PC-9 (cell line): ENCODE data around the gene HNRNPA0. TPM values are rescaled to one million over a fixed set of nuclear protein-coding genes. Genes with fewer than 3 reads are reported as not detected.

Source experiments
- BruUV-seq: library from RNA; stranded (reverse); fragments of 400-500 nt; replicated peaks from 2 replicates; lab custom pipeline; 2021; lab: Mats Ljungman, UMichigan
- CTCF ChIA-PET: fragments of 300-600 bp; sonication (Branson Sonifier 250); formaldehyde crosslinking; loops from one replicate; lab custom pipeline; 2022; ENCODE audit warnings: antibody characterized with exemption; lab: Charles Lee
- POLR2A ChIA-PET: fragments of 300-600 bp; sonication (Branson Sonifier 250); formaldehyde crosslinking; loops from one replicate; lab custom pipeline; 2022; ENCODE audit warnings: antibody characterized with exemption; ENCODE audit not compliant: unreplicated experiment; lab: Charles Lee
- DNase-seq, 2 experiments: peaks; one replicate each; pipeline versions ENCODE4 v3.0.0 to v3.0.0-alpha.2; 2015 to 2022; ENCODE audit warnings: mixed read lengths in 1 of 2
- H2AFZ ChIP-seq: fragments of 200-600 bp; sonication (generic); 2 replicates; pipeline ENCODE4 v1.8.1; 2017; ENCODE audit warnings: antibody characterized with exemption
- H3F3A ChIP-seq: fragments of 200-600 bp; sonication (generic); 2 replicates; pipeline ENCODE4 v1.8.1; 2017; ENCODE audit warnings: antibody characterized with exemption, mild to moderate bottlenecking, low read depth; ENCODE audit not compliant: insufficient read depth
- H3K27ac ChIP-seq: fragments of 200-600 bp; sonication (generic); 2 replicates; pipeline ENCODE4 v1.6.1; 2016; ENCODE audit warnings: mixed run types
- H3K27me3 ChIP-seq: fragments of 200-600 bp; sonication (generic); 2 replicates; pipeline ENCODE4 v1.6.1; 2016; ENCODE audit warnings: low read depth, mixed run types; ENCODE audit not compliant: insufficient read depth
- H3K36me3 ChIP-seq: fragments of 200-600 bp; sonication (generic); 2 replicates; pipeline ENCODE4 v1.6.1; 2016; ENCODE audit warnings: low read depth, mixed run types
- H3K4me1 ChIP-seq: fragments of 200-600 bp; sonication (generic); replicated peaks from 2 replicates; pipeline ENCODE4 v1.6.1; 2016; ENCODE audit warnings: mixed run types; ENCODE audit not compliant: insufficient read depth
- H3K4me2 ChIP-seq: fragments of 200-600 bp; sonication (generic); 2 replicates; pipeline ENCODE4 v1.6.1; 2017; ENCODE audit warnings: mixed run types
- H3K4me3 ChIP-seq: fragments of 200-600 bp; sonication (generic); 2 replicates; pipeline ENCODE4 v1.6.1; 2016; ENCODE audit warnings: mixed run types
- H3K79me2 ChIP-seq: fragments of 200-600 bp; sonication (generic); 2 replicates; pipeline ENCODE4 v1.6.1; 2017; ENCODE audit warnings: low read depth, mixed run types
- H3K9me2 ChIP-seq: fragments of 200-600 bp; sonication (generic); 2 replicates; pipeline ENCODE4 v1.8.1; 2017; ENCODE audit warnings: mild to moderate bottlenecking; ENCODE audit not compliant: insufficient read depth
- H3K9me3 ChIP-seq: fragments of 200-600 bp; sonication (generic); 2 replicates; pipeline ENCODE4 v1.8.1; 2016; ENCODE audit warnings: low read depth; ENCODE audit not compliant: insufficient read depth
- H4K20me1 ChIP-seq: fragments of 200-600 bp; sonication (generic); 2 replicates; pipeline ENCODE4 v1.8.1; 2017; ENCODE audit not compliant: insufficient read depth
- EZH2 ChIP-seq: fragments of 200-600 bp; sonication (generic); IDR thresholded peaks from 2 replicates; pipeline ENCODE4 v1.8.0; 2017; ENCODE audit warnings: antibody characterized with exemption, low read depth
- intact Hi-C: fragments of 100-400 bp; cut with micrococcal nuclease; formaldehyde crosslinking; loops from one replicate; pipeline ENCODE4 v1.10.0; 2022; ENCODE audit not compliant: unreplicated experiment
- total RNA-seq: library from RNA; stranded (reverse); gene quantifications from 2 replicates; pipeline ENCODE4 v1.2.3, GENCODE V29; 2021
- TF ChIP-seq, protein P1 (sequence below): fragments of 200-600 bp; sonication (generic); conservative IDR thresholded peaks from 2 replicates; pipeline ENCODE4 v1.6.1; 2017; ENCODE audit warnings: mixed run types, antibody characterized with exemption, mild to moderate bottlenecking, moderate library complexity

Gene HNRNPA0
- total RNA-seq, 1 experiment from 2014 or later, result 27.8 TPM

DNA sequence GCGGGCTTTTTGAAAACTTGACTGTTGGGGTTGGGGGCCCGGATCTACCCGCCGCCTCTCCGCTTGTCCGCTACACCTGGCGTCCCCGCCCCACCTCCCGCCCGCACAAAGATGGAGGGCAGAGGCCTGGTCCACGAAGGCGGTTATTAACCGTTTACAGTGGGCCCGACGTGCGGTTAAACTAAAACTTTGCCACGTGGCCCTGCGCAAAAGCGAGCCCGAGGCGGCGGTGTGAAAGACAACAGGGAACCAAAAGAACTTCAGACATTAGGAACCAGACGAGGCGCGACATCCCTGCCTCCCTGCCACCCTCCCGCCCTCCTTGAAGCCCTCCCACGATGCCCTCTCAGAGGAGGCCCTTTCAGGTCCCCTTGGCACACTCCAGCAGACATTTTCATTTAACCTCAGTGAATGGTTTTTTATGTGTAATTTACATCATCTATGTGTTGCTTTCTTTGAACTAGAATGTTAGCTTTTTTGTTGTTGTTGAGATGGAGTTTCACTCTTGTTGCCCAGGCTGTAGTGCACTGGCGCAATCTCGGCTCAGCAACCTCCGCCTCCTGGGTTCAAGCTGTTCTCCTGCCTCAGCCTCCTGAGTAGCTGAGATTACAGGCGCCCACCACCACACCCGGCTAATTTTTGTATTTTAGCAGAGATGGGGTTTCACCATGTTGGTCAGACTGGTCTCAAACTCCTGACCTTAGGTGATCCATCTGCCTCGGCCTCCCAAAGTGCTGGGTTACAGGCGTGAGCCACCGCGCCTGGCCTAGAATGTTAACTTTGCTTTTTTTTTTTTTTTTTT is 999 bp upstream of the HNRNPA0 start:
- intact Hi-C loops, result loop anchor here (2.0 to 10.0 kb wide), 2 partner anchors 278 to 310 kb away; partner anchors contain the start of gene FAM13B
- CTCF ChIA-PET, result no interaction called here
- Histone ChIP-seq H4K20me1 (peaks cover 24% of the 10 kb centered on the region), H3K9me2 (no peaks in the 10 kb centered on the region), H2AFZ (peak overlapping the region; percentile 85), H3K36me3 (peaks cover 20% of the 10 kb centered on the region), H3K9me3 (no peaks in the 10 kb centered on the region), H3K79me2 (peaks cover 40% of the 10 kb centered on the region), H3F3A (peaks cover 31% of the 10 kb centered on the region), H3K27me3 (no peaks in the 10 kb centered on the region), H3K4me3 (peak overlapping the region; percentile 61), H3K4me1 (peaks cover 49% of the 10 kb centered on the region), H3K27ac (peak overlapping the region; percentile 91), H3K4me2 (peak overlapping the region; percentile 87)
- TF ChIP-seq EZH2, result no peak
- TF ChIP-seq, protein P1, sequence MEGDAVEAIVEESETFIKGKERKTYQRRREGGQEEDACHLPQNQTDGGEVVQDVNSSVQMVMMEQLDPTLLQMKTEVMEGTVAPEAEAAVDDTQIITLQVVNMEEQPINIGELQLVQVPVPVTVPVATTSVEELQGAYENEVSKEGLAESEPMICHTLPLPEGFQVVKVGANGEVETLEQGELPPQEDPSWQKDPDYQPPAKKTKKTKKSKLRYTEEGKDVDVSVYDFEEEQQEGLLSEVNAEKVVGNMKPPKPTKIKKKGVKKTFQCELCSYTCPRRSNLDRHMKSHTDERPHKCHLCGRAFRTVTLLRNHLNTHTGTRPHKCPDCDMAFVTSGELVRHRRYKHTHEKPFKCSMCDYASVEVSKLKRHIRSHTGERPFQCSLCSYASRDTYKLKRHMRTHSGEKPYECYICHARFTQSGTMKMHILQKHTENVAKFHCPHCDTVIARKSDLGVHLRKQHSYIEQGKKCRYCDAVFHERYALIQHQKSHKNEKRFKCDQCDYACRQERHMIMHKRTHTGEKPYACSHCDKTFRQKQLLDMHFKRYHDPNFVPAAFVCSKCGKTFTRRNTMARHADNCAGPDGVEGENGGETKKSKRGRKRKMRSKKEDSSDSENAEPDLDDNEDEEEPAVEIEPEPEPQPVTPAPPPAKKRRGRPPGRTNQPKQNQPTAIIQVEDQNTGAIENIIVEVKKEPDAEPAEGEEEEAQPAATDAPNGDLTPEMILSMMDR, result no peak
- BruUV-seq, result TSS peak; percentile 73
- POLR2A ChIA-PET, result no interaction called here
- DNase-seq, result no peak

DNA sequence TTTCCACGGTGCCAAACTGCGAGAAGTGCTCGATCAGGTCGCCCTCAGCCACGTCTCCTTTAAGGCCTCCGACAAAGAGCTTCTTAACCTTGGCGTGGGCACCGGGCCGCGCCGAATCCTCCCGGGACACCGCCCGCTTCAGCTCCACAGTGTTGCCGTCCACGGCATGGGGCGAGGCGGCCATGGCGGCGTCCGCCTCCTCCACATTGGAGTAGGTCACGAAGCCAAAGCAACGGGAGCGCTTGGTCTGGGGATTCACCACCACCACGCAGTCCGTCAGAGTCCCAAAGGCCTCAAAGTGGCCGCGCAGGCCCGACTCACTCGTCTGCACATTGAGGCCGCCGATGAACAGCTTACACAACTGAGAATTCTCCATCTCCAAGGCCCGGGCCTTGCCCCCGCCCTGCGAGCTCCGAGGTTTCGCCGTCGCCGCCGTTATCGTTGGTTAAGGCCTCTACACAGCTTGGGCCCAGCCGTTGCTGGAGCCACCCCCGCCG is 424 bp downstream of the HNRNPA0 start:
- Histone ChIP-seq H3K9me3 (no peaks in the 10 kb centered on the region), H3F3A (peaks cover 27% of the 10 kb centered on the region), H3K4me3 (peak overlapping the region; percentile 61), H3K79me2 (peaks cover 54% of the 10 kb centered on the region), H4K20me1 (peaks cover 39% of the 10 kb centered on the region), H3K4me1 (peaks cover 37% of the 10 kb centered on the region), H2AFZ (peak overlapping the region; percentile 85), H3K4me2 (peak overlapping the region; percentile 87), H3K9me2 (no peaks in the 10 kb centered on the region), H3K27me3 (no peaks in the 10 kb centered on the region), H3K27ac (peak overlapping the region; percentile 91), H3K36me3 (peaks cover 21% of the 10 kb centered on the region)
- CTCF ChIA-PET, result interaction anchor here (0.7 kb wide), 1 partner anchor 117 kb away, joined by 7 read pairs; no protein-coding TSS in a partner anchor
- intact Hi-C loops, result loop anchor here (2.0 to 10.0 kb wide), 3 partner anchors 279 to 379 kb away; partner anchors contain the start of gene FAM13B
- POLR2A ChIA-PET, result interaction anchor here (0.7 kb wide), 3 partner anchors 111 to 1741 kb away, joined by 3 to 20 read pairs (median 14); no protein-coding TSS in a partner anchor
- TF ChIP-seq, protein P1, result no peak
- no peak for TF ChIP-seq EZH2
- BruUV-seq, result TSS peak; percentile 92
- DNase-seq, result no peak

DNA sequence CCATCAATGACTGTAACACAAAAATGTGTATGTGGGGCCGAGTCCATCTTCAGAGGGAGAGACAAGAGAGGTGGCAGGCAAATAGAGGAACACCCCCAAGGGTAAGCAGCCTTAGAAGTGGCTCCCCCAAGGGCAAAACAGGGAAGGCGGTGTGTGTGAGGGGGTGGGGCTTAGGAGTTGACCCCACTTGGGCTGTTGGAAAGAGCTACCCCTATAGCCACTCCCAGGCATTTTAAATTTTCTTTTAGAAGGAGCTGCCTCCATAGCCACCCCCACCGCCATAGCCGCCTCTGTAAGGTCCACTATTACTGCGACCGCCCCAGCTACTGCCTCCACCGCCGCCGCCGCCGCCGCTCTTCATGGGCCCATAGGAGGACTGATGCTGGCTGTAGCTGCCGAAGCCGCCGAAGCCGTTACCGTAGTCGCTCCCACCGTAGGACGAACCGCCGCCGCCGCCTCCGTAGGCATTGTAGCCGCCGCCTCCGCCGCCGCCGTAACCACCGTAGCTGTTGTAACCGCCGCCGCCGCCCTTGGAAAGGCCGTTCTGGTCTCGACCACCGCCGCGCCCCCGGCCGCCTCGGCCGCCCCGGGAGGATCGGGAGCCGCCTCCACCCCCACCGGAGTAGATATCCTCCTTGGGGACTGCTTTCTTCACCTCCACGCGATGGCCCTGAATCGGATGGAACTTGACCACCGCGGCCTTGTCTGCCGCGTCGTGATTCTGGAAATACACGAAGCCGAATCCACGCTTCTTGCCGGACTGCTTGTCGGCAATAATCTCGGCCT is 1.1 kb downstream of the HNRNPA0 start:
- Histone ChIP-seq H3K9me3 (no peaks in the 10 kb centered on the region), H3F3A (peaks cover 26% of the 10 kb centered on the region), H3K4me1 (peaks cover 30% of the 10 kb centered on the region), H3K27ac (peak overlapping the region; percentile 91), H4K20me1 (peaks cover 42% of the 10 kb centered on the region), H3K79me2 (peaks cover 59% of the 10 kb centered on the region), H2AFZ (peak overlapping the region; percentile 85; the same call in 1 of the 2 replicates), H3K4me3 (peak overlapping the region; percentile 61), H3K4me2 (peak overlapping the region; percentile 87), H3K36me3 (peaks cover 21% of the 10 kb centered on the region), H3K9me2 (no peaks in the 10 kb centered on the region), H3K27me3 (no peaks in the 10 kb centered on the region)
- CTCF ChIA-PET, result no interaction called here
- DNase-seq, result peak in 1 of 2 experiments; percentile 21
- BruUV-seq, result TSS peak; percentile 18
- no peak for TF ChIP-seq EZH2
- TF ChIP-seq, protein P1, result no peak
- POLR2A ChIA-PET, result interaction anchor here (0.7 kb wide), 3 partner anchors 110 to 1740 kb away, joined by 3 to 20 read pairs (median 14); no protein-coding TSS in a partner anchor
- intact Hi-C loops, result loop anchor here (2.0 to 10.0 kb wide), 2 partner anchors 312 to 380 kb away; no protein-coding TSS in a partner anchor
